HFF-Myc (cell line): Measurements from ENCODE around the gene FSIP1.

Source experiments
- DNase-seq: peaks from one replicate; pipeline ENCODE4 v3.0.0-alpha.2; 2011; ENCODE audit warnings: low read depth; ENCODE audit errors: extremely low read depth
- H3K4me3 ChIP-seq: replicated peaks from 2 replicates; pipeline ENCODE4 v1.5.1; 2011; ENCODE audit warnings: low read depth, mild to moderate bottlenecking, control low read depth, low read length
- CTCF ChIP-seq: IDR thresholded peaks from 2 replicates; pipeline ENCODE4 v1.5.1; 2012; ENCODE audit warnings: mild to moderate bottlenecking, low read depth, low read length, control low read depth; ENCODE audit errors: missing control alignments

FSIP1 gene

DNA sequence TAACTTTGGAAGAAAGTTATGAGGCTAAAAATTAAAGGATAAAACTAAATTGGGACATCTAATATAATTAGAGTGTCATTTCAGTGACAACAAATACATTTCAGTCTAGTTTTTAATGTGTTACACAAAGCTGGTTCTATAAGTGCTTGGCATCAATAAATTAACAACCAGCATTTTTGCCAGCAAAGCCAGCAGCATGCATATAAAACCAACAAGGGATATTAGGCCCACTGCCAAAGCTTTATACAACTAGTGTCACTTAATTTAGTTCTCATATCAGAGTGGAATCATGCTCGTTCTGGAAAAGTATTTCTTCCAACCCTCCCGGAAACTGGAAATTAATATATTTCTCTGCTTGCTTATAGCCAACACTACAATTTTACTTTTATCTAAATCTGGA, 113.0 kb downstream of the FSIP1 start:
- TF ChIP-seq CTCF = no peak
- DNase-seq = no peak
- no peak overlapping the region for H3K4me3 ChIP-seq

- no peak for TF ChIP-seq CTCF
- H3K4me3 ChIP-seq = no peak overlapping the region
- DNase-seq = no peak
These were observed 113.4 kb downstream of the FSIP1 start for GRCh38 chr15:39669241-39669640.

GRCh38 chr15:39668457-39668856, 114.2 kb downstream of the FSIP1 start:
- DNase-seq = no peak
- no peak for TF ChIP-seq CTCF
- H3K4me3 ChIP-seq = no peak overlapping the region

GRCh38 chr15:39667382-39668127, 115.1 kb downstream of the FSIP1 start:
- no peak for DNase-seq
- TF ChIP-seq CTCF = no peak
- no peak overlapping the region for H3K4me3 ChIP-seq

- no peak for TF ChIP-seq CTCF
- DNase-seq = no peak
- no peak overlapping the region for H3K4me3 ChIP-seq
These were observed 116.0 kb downstream of the FSIP1 start for GRCh38 chr15:39666677-39667076.

DNA sequence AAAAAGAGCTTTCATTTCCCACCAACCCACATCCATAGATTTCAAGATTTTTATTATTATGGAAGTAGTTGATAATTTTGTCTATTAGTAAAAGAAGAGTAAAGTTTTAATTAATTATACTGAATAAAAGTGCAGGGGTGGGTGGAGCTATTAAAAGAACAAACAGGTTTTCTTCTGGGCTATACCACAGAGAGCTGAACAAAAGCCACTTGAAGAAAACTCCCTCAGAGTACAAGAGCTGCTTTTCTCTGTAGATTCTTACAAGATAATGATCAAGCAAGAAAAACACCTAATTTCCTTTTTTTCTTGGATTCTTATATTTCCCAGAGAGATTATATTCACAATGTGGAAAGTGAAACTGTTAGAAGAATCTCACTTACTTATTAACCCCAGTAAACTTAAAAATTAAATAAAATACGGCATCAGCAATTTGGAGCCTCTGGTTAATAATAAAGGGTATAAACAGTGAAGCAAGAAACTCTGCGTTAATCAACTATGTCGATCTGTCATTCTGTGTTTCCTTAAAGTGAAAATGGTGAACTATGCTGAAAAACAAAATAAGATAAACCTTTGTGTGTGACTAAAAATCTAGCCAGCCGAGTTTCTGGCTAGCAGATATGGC, 116.9 kb downstream of the FSIP1 start:
- DNase-seq = no peak
- no peak for TF ChIP-seq CTCF
- no peak overlapping the region for H3K4me3 ChIP-seq
